Spleen (tissue), 7 donors: ENCODE data around the gene TATDN3.

Source experiments
- CTCF ChIP-seq, 11 experiments: fragments of 200-600 bp in 7 of 11; fragments of 450-650 bp in 4 of 11; sonication (generic) in 4 of 11; IDR thresholded peaks in 8 of 11; conservative IDR thresholded peaks in 3 of 11; 1 replicate in 7 of 11; 2 replicates in 4 of 11; pipeline versions ENCODE4 v1.4.0 to v1.8.0; 2016 to 2021; ENCODE audit warnings: antibody characterized with exemption in 11 of 11, inconsistent platforms in 4 of 11, mild to moderate bottlenecking in 1 of 11
- POLR2A ChIP-seq, 3 donors: fragments of 450-650 bp; IDR thresholded peaks; one replicate each; pipeline ENCODE4 v1.5.1; 2017; ENCODE audit warnings: antibody characterized with exemption in 3 of 3, mild to moderate bottlenecking in 1 of 3
- donor health status: DM: no; HTN: no; CAD: no; lungs with moderate emphysema.
- donor health status: DM: no; HTN: no; CAD: no.
- donor health status: DM: no; HTN: no; CAD: no.

- TF ChIP-seq POLR2A (IDR thresholded peaks at IDR 0.05) (no peak), CTCF (IDR thresholded peaks at IDR 0.05 in 8 of 11, conservative IDR thresholded peaks at IDR 0.05 in 3 of 11) (no peak)
Observed at GRCh38 chr1:212754680-212755079, 37.0 kb upstream of the TATDN3 start.
